ENCODE measurements around the gene SLC25A29.
"Not testable (repeated sequence)": the region's sequence is repeated elsewhere in the genome, so short reads cannot be mapped to it uniquely, and the experiment has no call there.

DNA sequence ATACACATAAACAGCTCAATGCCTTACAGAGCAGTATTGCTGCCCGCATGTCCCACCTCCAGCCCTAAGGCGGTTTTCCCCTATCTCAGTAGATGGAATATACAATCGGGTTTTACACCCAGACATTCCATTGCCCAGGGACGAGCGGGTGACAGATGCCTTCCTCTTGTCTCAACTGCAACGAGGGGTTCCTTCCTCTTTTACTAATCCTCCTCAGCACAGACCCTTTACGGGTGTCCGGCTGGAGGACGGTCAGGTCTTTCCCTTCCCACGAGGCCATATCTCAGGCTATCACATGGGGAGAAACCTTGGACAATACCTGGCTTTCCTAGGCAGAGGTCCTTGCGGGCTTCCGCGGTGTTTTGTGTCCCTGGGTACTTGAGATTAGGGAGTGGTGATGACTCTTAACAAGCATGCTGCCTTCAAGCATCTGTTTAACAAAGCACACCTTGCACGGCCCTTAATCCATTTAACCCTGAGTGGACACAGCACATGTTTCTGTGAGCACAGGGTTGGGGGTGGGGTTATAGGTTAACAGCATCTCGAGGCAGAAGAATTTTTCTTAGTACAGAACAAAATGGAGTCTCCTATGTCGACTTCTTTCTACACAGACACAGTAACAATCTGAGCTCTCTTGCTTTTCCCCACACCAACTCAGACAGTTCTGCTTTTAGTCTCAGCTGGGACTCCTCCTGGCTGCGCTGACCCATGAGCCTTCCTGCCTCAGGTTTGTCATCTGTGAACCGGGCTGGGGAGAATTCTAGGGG is 6.0 kb upstream of the SLC25A29 start:
- TF ChIP-seq POLR2AphosphoS5, CTCF (IDR thresholded peaks at IDR 0.05): not testable (repeated sequence)

Measured in stomach (tissue), 4 donors.